Testis (tissue), 3 donors: ENCODE measurements around the gene TAS1R1. TPM values are rescaled to one million over a fixed set of nuclear protein-coding genes. Genes with fewer than 3 reads are reported as not detected.
A peak's percentile ranks its signal among the peaks of the same experiment; 100 is the strongest.
"Not testable (repeated sequence)": the region's sequence is repeated elsewhere in the genome, so short reads cannot be mapped to it uniquely, and the experiment has no call there.

Source experiments
- DNase-seq: peaks from one replicate; pipeline ENCODE4 v3.0.0-alpha.2; 2019
- H3K27ac ChIP-seq, 2 donors: fragments of 200-600 bp; sonication (generic); one replicate each; pipeline ENCODE4 v1.5.1; 2019
- H3K27me3 ChIP-seq: fragments of 200-600 bp; sonication (generic); one replicate; pipeline ENCODE4 v1.5.1; 2019
- H3K36me3 ChIP-seq: fragments of 200-600 bp; sonication (generic); one replicate; pipeline ENCODE4 v1.5.1; 2017; ENCODE audit warnings: low read depth; ENCODE audit errors: missing control alignments
- H3K4me1 ChIP-seq: fragments of 200-600 bp; sonication (generic); one replicate; pipeline ENCODE4 v1.5.1; 2019
- H3K4me3 ChIP-seq, 2 donors: fragments of 200-600 bp; sonication (generic); one replicate each; pipeline ENCODE4 v1.5.1; 2017 to 2019
- H3K9me3 ChIP-seq: fragments of 200-600 bp; sonication (generic); one replicate; pipeline ENCODE4 v1.5.1; 2017
- POLR2A ChIP-seq: fragments of 450-650 bp; IDR thresholded peaks from one replicate; pipeline ENCODE4 v1.6.1; 2017; ENCODE audit warnings: antibody characterized with exemption, mild to moderate bottlenecking, moderate library complexity
- WGBS, 2 donors: methylation state at CpG; one replicate each; pipeline ENCODE4 v1.1.5; 2018; 5-methylcytosine and 5-hydroxymethylcytosine counted together
- intact Hi-C: fragments of 100-400 bp; cut with DNase I; formaldehyde crosslinking; loops from one replicate; pipeline ENCODE4 v1.15.1; 2023; ENCODE audit warnings: low total_unique reads
- polyA plus RNA-seq: library from polyadenylated mRNA; stranded (reverse); fragments of 350-450 nt; fragmentation: Illumina TruSeq; extraction: RNeasy Lipid Tissue Mini Kit (QIAGEN cat#74804); gene quantifications from one replicate; pipeline ENCODE4 v1.2.3, GENCODE V29; 2014; ENCODE audit warnings: low read depth, low replicate concordance; ENCODE audit not compliant: insufficient read depth
- total RNA-seq, 2 donors: library from RNA; depleted of rRNA; stranded (reverse); fragments of >200 nt; gene quantifications; one replicate each; pipeline ENCODE4 v1.2.3, GENCODE V29; 2016
- TF ChIP-seq, protein P1 (sequence below), 3 experiments: fragments of 450-650 bp in 2 of 3; fragments of 200-600 bp in 1 of 3; sonication (generic) in 1 of 3; IDR thresholded peaks; one replicate each; pipeline ENCODE4 v1.5.1; 2016 to 2019; ENCODE audit warnings: antibody characterized with exemption in 3 of 3, mild to moderate bottlenecking in 2 of 3, moderate library complexity in 1 of 3

The TAS1R1 gene
- total and polyA plus RNA-seq, 3 donors from 2014 or later, result 5.1 to 5.6 (median 5.3) TPM

- H3K4me1 ChIP-seq, result peaks cover 41% of the 10 kb centered on the region
- no peaks in the 10 kb centered on the region for H3K27me3 ChIP-seq
- TF ChIP-seq, protein P1, sequence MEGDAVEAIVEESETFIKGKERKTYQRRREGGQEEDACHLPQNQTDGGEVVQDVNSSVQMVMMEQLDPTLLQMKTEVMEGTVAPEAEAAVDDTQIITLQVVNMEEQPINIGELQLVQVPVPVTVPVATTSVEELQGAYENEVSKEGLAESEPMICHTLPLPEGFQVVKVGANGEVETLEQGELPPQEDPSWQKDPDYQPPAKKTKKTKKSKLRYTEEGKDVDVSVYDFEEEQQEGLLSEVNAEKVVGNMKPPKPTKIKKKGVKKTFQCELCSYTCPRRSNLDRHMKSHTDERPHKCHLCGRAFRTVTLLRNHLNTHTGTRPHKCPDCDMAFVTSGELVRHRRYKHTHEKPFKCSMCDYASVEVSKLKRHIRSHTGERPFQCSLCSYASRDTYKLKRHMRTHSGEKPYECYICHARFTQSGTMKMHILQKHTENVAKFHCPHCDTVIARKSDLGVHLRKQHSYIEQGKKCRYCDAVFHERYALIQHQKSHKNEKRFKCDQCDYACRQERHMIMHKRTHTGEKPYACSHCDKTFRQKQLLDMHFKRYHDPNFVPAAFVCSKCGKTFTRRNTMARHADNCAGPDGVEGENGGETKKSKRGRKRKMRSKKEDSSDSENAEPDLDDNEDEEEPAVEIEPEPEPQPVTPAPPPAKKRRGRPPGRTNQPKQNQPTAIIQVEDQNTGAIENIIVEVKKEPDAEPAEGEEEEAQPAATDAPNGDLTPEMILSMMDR (IDR thresholded peaks at IDR 0.05), result no peak
- TF ChIP-seq POLR2A, result no peak
- WGBS, 2 donors, result 83 to 86% methylated on average over 12 to 31 of the region's 31 CpGs
- H3K27ac ChIP-seq, result no peak overlapping the region
- H3K36me3 ChIP-seq, result no peaks in the 10 kb centered on the region
- H3K9me3 ChIP-seq, result no peaks in the 10 kb centered on the region
- intact Hi-C loops, result no loop called here
- no peak for DNase-seq
- peak overlapping the region in 1 of 2 donors; percentile 96 for H3K4me3 ChIP-seq
Observed at GRCh38 chr1:6599141-6599975, 44.3 kb downstream of the TAS1R1 start.

- Histone ChIP-seq H3K4me1 (peaks cover 48% of the 10 kb centered on the region), H3K4me3 (peak overlapping the region; percentile 96), H3K27ac (peak overlapping the region; percentile 97 to 99)
- H3K9me3 ChIP-seq, intact Hi-C loops, DNase-seq, H3K36me3 ChIP-seq, H3K27me3 ChIP-seq: not testable (repeated sequence)
- WGBS, 2 donors, result 59 to 61% methylated on average over 8 of the region's 8 CpGs
Observed at GRCh38 chr1:6599991-6600390, 44.9 kb downstream of the TAS1R1 start.

DNA sequence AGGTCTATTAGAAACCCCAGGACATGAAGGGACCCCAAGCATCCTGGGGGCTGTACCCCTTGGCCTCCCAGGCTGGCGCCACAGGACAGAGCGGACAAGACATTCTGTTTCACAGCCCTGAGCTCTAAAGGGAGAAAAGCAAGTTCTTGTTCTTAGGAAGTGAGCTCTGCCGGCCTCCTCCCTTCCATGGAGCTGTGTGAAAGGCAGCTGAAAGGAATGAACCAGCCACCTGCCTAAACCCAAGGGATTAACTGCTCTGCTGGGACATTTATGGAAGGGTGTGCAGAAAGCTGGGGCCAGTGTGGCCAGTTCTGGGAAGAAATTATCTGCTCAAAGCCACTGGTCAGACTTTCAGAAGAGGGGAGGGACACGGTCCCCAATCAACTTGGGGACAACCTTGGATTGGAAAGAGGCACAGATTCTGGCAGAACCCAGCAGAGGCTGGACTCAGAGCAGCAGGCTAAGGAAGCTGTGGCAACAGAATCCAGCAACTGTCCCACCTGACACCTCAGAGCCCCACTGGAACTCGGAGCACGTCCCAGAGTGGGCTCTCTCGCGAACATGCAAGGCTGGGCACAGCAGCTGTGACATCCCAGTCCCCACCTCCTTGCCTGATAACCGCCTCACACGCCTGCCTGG, 45.4 kb downstream of the TAS1R1 start:
- H3K27ac ChIP-seq, result peak overlapping the region; percentile 97 to 99
- peaks cover 49% of the 10 kb centered on the region for H3K4me1 ChIP-seq
- TF ChIP-seq POLR2A, result no peak
- TF ChIP-seq, protein P1 (IDR thresholded peaks at IDR 0.05), result no peak
- WGBS, 2 donors, result 18 to 39% methylated on average over 3 to 10 of the region's 10 CpGs
- H3K36me3 ChIP-seq, result no peaks in the 10 kb centered on the region
- H3K9me3 ChIP-seq, result no peaks in the 10 kb centered on the region
- no peak for DNase-seq
- intact Hi-C loops, result no loop called here
- H3K4me3 ChIP-seq, result peak overlapping the region; percentile 96
- no peaks in the 10 kb centered on the region for H3K27me3 ChIP-seq

GRCh38 chr1:6601049-6601922, 46.2 kb downstream of the TAS1R1 start:
- Histone ChIP-seq H3K4me3 (peak overlapping the region; percentile 96), H3K36me3 (no peaks in the 10 kb centered on the region), H3K27ac (peak overlapping the region; percentile 97 to 99), H3K4me1 (peaks cover 49% of the 10 kb centered on the region), H3K27me3 (no peaks in the 10 kb centered on the region), H3K9me3 (no peaks in the 10 kb centered on the region)
- TF ChIP-seq, protein P1 (IDR thresholded peaks at IDR 0.05), result no peak
- peak; percentile 27 for TF ChIP-seq POLR2A
- intact Hi-C loops, result no loop called here
- WGBS, 2 donors, result 0% methylated on average over 20 to 21 of the region's 40 CpGs
- DNase-seq, result peak; percentile 90
